Liver (tissue), 9 donors: ENCODE data around the gene MAP1LC3B. TPM values are rescaled to one million over a fixed set of nuclear protein-coding genes. Genes with fewer than 3 reads are reported as not detected.

Source experiments
- DNase-seq: peaks from one replicate; pipeline ENCODE4 v3.0.0-alpha.2; 2017; ENCODE audit warnings: low spot score
- H3K27ac ChIP-seq, 2 donors: one replicate each; pipeline ENCODE4 v1.7.0; 2013; ENCODE audit warnings: inconsistent platforms in 2 of 2, low read length in 2 of 2, control low read depth in 1 of 2, low read depth in 1 of 2, mild to moderate bottlenecking in 1 of 2
- H3K27me3 ChIP-seq, 4 donors: one replicate each; pipeline versions ENCODE4 v1.6.1 to v1.7.0; 2013; ENCODE audit warnings: low read length in 3 of 4, inconsistent platforms in 1 of 4, mild to moderate bottlenecking in 1 of 4, moderate library complexity in 1 of 4; ENCODE audit not compliant: control insufficient read depth in 4 of 4, insufficient read depth in 4 of 4
- H3K36me3 ChIP-seq, 4 donors: one replicate each; pipeline versions ENCODE4 v1.6.1 to v1.7.0; 2013; ENCODE audit warnings: low read length in 3 of 4, mild to moderate bottlenecking in 3 of 4, low read depth in 1 of 4, moderate library complexity in 1 of 4; ENCODE audit not compliant: control insufficient read depth in 4 of 4, insufficient read depth in 3 of 4
- H3K4me1 ChIP-seq, 4 donors: one replicate each; pipeline versions ENCODE4 v1.6.1 to v1.7.0; 2013; ENCODE audit warnings: low read length in 3 of 4, mild to moderate bottlenecking in 3 of 4, moderate library complexity in 1 of 4; ENCODE audit not compliant: control insufficient read depth in 4 of 4, insufficient read depth in 4 of 4
- H3K4me3 ChIP-seq, 3 donors: one replicate each; pipeline versions ENCODE4 v1.6.1 to v1.7.0; 2013; ENCODE audit warnings: low read length in 3 of 3, control low read depth in 1 of 3, low read depth in 1 of 3, mild to moderate bottlenecking in 1 of 3
- H3K9ac ChIP-seq, 2 donors: one replicate each; pipeline ENCODE4 v1.7.0; 2013; ENCODE audit warnings: low read length in 2 of 2, mild to moderate bottlenecking in 2 of 2, moderate library complexity in 2 of 2, control low read depth in 1 of 2, low read depth in 1 of 2
- H3K9me3 ChIP-seq, 4 donors: one replicate each; pipeline versions ENCODE4 v1.6.1 to v1.7.0; 2013; ENCODE audit warnings: low read length in 3 of 4; ENCODE audit not compliant: control insufficient read depth in 4 of 4
- EGR1 ChIP-seq, 2 donors: IDR thresholded peaks; 2 replicates each; pipeline ENCODE4 v1.6.1; 2016 to 2018; ENCODE audit warnings: antibody characterized with exemption in 2 of 2, low read depth in 2 of 2
- FOXA1 ChIP-seq: IDR thresholded peaks from 2 replicates; pipeline ENCODE4 v1.6.1; 2016; ENCODE audit warnings: antibody characterized with exemption
- FOXA2 ChIP-seq: IDR thresholded peaks from 2 replicates; pipeline ENCODE4 v1.6.1; 2016; ENCODE audit warnings: antibody characterized with exemption
- GABPA ChIP-seq, 2 donors: IDR thresholded peaks in 1 of 2; conservative IDR thresholded peaks in 1 of 2; 2 replicates each; pipeline ENCODE4 v1.6.1; 2016; ENCODE audit warnings: antibody characterized with exemption in 2 of 2, mild to moderate bottlenecking in 1 of 2, moderate library complexity in 1 of 2
- HNF4A ChIP-seq, 2 donors: conservative IDR thresholded peaks; 2 replicates each; pipeline ENCODE4 v1.6.1; 2016; ENCODE audit warnings: antibody characterized with exemption in 2 of 2, mild to moderate bottlenecking in 2 of 2
- HNF4G ChIP-seq: IDR thresholded peaks from 2 replicates; pipeline ENCODE4 v1.6.1; 2016; ENCODE audit warnings: antibody characterized with exemption
- JUND ChIP-seq, 2 donors: IDR thresholded peaks; 2 replicates each; pipeline ENCODE4 v1.6.1; 2016; ENCODE audit warnings: antibody characterized with exemption in 2 of 2
- NR2F2 ChIP-seq: IDR thresholded peaks from 2 replicates; pipeline ENCODE4 v1.6.1; 2016; ENCODE audit warnings: antibody characterized with exemption
- RAD21 ChIP-seq, 2 donors: IDR thresholded peaks; 2 replicates each; pipeline ENCODE4 v1.6.1; 2016; ENCODE audit warnings: antibody characterized with exemption in 2 of 2, mild to moderate bottlenecking in 2 of 2
- RXRA ChIP-seq, 2 donors: IDR thresholded peaks; 2 replicates each; pipeline ENCODE4 v1.6.1; 2017 to 2018; ENCODE audit warnings: antibody characterized with exemption in 2 of 2, mild to moderate bottlenecking in 1 of 2
- SP1 ChIP-seq: IDR thresholded peaks from 2 replicates; pipeline ENCODE4 v1.6.1; 2018; ENCODE audit warnings: antibody characterized with exemption, mild to moderate bottlenecking
- TAF1 ChIP-seq: conservative IDR thresholded peaks from 2 replicates; pipeline ENCODE4 v1.6.1; 2016; ENCODE audit warnings: antibody characterized with exemption, mild to moderate bottlenecking
- YY1 ChIP-seq: IDR thresholded peaks from 2 replicates; pipeline ENCODE4 v1.6.1; 2016; ENCODE audit warnings: antibody characterized with exemption, mild to moderate bottlenecking
- WGBS: extraction: QIAGEN DNeasy Blood & Tissue Kit; methylation state at CpG from one replicate; pipeline ENCODE4 v1.1.7; 2013; 5-methylcytosine and 5-hydroxymethylcytosine counted together
- polyA plus RNA-seq, 2 donors: library from polyadenylated mRNA; stranded (reverse) in 1 of 2; unstranded in 1 of 2; fragments of 200-250 nt in 1 of 2; fragments of >200 nt in 1 of 2; fragmentation: Nextera tagmentation in 1 of 2; extraction: Ambion mirVana in 1 of 2; gene quantifications; one replicate each; pipeline versions ENCODE4 v1.2.1 to v1.2.3, GENCODE V29; 2013 to 2015
- total RNA-seq, 2 donors: library from RNA; depleted of rRNA; stranded (reverse); fragments of >200 nt; gene quantifications; one replicate each; pipeline ENCODE4 v1.2.3, GENCODE V29; 2014
- TF ChIP-seq, protein P1 (sequence below): IDR thresholded peaks from 2 replicates; pipeline ENCODE4 v1.6.1; 2016; ENCODE audit warnings: antibody characterized with exemption
- TF ChIP-seq, protein P2 (sequence below): fragments of 150-350 bp; IDR thresholded peaks from 2 replicates; pipeline ENCODE4 v1.5.1; 2017; ENCODE audit warnings: improper control_type of control experiment, low read depth, low read length; ENCODE audit not compliant: missing input control
- TF ChIP-seq, protein P3 (sequence below): IDR thresholded peaks from 2 replicates; pipeline ENCODE4 v1.6.1; 2016; ENCODE audit warnings: antibody characterized with exemption, mild to moderate bottlenecking
- donor health status: healthy.
- donor health status: healthy.
- donor health status: healthy.
- donor health status: healthy.
- donor health status: healthy.

MAP1LC3B gene
- total and polyA plus RNA-seq, 4 donors = 10.3 to 36.3 (median 15.7) TPM

DNA sequence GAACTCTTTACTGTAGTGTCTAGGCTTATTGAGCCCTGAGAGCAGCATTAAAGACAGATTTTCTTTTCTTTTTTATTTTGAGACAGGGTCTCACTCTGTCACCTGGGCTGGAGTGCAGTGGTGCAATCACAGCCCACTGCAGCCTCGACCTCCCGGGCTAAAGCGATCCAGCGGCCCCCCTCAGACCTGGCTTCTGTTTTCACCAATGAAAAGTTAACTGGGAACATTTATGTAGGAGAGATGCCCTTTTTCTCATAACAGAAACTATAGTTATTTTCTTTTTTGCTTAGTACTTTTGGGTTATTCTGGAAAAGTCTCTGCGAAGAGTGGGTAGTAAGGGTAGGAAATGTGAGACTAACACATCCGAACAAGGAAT, 1.5 kb downstream of the MAP1LC3B start:
- no peak for TF ChIP-seq HNF4G
- Histone ChIP-seq H3K27me3 (no peaks in the 10 kb centered on the region), H3K9ac (peak overlapping the region; percentile 94 to 95), H3K4me1 (peaks cover 9 to 32% (median 18%) of the 10 kb centered on the region in 4 donors), H3K27ac (peak overlapping the region; percentile 88 to 97), H3K9me3 (no peaks in the 10 kb centered on the region), H3K36me3 (peaks cover under 1 to 8% (median 4%) of the 10 kb centered on the region in 4 donors), H3K4me3 (peak overlapping the region; percentile 95 to 96 (median 96))
- no peak for DNase-seq
- 89% methylated on average over 6 of the region's 6 CpGs for WGBS

DNA sequence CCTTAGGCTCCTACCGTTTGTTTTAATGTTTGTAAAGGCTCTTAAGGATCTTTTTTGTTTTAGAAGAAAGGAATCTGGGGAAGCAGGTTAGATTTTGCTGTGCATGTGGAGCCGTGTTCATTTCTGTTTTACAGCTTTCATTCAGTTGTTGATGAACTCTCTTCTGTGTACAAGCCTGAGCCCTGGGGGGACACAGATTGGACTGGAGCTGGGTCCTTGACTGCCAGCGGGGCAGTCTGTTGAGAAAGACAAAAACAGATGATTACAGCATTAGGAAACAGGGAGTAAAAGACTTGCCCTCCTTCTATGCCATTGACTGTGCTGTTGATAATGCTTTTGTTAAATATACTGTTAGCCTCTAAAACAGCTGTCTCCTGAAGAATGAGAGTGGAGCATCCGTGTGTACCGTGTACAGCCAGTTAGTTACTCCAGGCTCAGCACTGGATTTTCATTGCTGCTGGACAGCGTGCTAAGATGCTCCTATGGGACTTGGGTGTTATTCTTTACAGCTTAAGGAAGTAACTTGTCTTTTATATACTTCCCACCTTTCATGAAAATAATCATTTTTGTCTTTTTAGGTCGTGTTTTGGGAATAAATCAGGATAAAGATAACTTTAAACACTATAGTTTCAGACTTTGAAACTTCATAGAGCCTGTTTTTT, 3.2 kb downstream of the MAP1LC3B start:
- H3K4me3 ChIP-seq = no peak overlapping the region
- peaks cover 4 to 17% (median 13%) of the 10 kb centered on the region in 4 donors for H3K36me3 ChIP-seq
- 78% methylated on average over 7 of the region's 7 CpGs for WGBS
- peaks cover 6 to 24% (median 13%) of the 10 kb centered on the region in 4 donors for H3K4me1 ChIP-seq
- no peak overlapping the region for H3K9ac ChIP-seq
- H3K27me3 ChIP-seq = no peaks in the 10 kb centered on the region
- H3K27ac ChIP-seq = no peak overlapping the region
- H3K9me3 ChIP-seq = no peaks in the 10 kb centered on the region
- TF ChIP-seq, protein P1, sequence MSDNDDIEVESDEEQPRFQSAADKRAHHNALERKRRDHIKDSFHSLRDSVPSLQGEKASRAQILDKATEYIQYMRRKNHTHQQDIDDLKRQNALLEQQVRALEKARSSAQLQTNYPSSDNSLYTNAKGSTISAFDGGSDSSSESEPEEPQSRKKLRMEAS = no peak
- TF ChIP-seq NR2F2 = no peak
- no peak for TF ChIP-seq YY1
- TF ChIP-seq RXRA (IDR thresholded peaks at IDR 0.05) = no peak
- no peak for TF ChIP-seq FOXA1
- TF ChIP-seq RAD21 (IDR thresholded peaks at IDR 0.05) = no peak
- TF ChIP-seq EGR1 (IDR thresholded peaks at IDR 0.05; ENCODE audit: low read depth in 2 of 2) = no peak
- no peak for TF ChIP-seq HNF4A (conservative IDR thresholded peaks at IDR 0.05)
- no peak for TF ChIP-seq HNF4G
- no peak for DNase-seq

DNA sequence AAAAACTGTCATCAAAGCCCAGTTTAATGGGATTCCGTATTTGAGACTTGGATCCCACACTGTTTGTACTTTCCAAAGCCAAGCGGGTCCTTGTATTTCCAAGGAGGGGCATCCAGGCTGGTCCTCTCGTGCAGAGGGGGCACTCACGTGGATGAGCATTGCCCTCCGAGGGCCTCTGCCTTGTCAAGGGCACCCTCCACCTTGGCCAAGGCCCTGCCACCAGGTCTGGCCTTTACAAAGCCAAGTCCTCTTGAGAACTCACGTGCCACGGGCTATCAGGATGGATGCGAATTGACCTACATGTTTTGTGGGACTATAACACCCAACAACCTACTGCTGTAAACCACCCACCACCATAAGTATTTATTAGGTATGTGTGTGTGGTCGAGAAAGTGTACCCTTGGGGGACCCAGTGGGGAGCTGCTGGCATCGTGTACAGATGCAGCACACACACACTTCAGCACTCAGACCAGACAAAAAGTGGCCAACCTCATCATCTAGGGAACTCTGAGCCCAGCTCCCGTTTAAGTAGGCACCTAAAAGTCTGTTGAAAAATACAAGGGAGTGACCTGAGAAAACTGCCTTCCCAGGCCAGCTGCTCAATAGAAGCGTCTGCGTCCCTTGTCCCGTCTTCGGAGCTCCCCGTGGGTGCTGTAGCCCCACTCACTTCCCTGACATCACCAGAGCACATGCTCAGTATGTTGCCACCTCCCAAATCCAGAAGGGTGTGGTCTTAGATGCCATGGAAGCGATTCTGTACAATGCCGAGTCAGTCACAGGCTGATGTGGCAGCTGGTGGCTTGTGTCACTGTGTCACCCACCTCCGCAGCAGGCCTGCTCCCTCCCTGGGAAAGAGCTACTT, 12.9 kb downstream of the MAP1LC3B start:
- Histone ChIP-seq H3K36me3 (peaks cover 18 to 65% (median 38%) of the 10 kb centered on the region in 4 donors), H3K9me3 (no peaks in the 10 kb centered on the region), H3K9ac (no peak overlapping the region), H3K27ac (no peak overlapping the region), H3K27me3 (no peaks in the 10 kb centered on the region), H3K4me1 (no peaks in the 10 kb centered on the region), H3K4me3 (no peak overlapping the region)
- TF ChIP-seq, protein P2, sequence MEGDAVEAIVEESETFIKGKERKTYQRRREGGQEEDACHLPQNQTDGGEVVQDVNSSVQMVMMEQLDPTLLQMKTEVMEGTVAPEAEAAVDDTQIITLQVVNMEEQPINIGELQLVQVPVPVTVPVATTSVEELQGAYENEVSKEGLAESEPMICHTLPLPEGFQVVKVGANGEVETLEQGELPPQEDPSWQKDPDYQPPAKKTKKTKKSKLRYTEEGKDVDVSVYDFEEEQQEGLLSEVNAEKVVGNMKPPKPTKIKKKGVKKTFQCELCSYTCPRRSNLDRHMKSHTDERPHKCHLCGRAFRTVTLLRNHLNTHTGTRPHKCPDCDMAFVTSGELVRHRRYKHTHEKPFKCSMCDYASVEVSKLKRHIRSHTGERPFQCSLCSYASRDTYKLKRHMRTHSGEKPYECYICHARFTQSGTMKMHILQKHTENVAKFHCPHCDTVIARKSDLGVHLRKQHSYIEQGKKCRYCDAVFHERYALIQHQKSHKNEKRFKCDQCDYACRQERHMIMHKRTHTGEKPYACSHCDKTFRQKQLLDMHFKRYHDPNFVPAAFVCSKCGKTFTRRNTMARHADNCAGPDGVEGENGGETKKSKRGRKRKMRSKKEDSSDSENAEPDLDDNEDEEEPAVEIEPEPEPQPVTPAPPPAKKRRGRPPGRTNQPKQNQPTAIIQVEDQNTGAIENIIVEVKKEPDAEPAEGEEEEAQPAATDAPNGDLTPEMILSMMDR = no peak
- TF ChIP-seq RXRA (IDR thresholded peaks at IDR 0.05) = no peak
- no peak for TF ChIP-seq FOXA1
- TF ChIP-seq, protein P1 = no peak
- no peak for TF ChIP-seq GABPA (IDR thresholded peaks at IDR 0.05 in 1 of 2, conservative IDR thresholded peaks at IDR 0.05 in 1 of 2)
- no peak for TF ChIP-seq SP1
- no peak for TF ChIP-seq HNF4A (conservative IDR thresholded peaks at IDR 0.05)
- TF ChIP-seq TAF1 = no peak
- no peak for TF ChIP-seq FOXA2
- TF ChIP-seq, protein P3, sequence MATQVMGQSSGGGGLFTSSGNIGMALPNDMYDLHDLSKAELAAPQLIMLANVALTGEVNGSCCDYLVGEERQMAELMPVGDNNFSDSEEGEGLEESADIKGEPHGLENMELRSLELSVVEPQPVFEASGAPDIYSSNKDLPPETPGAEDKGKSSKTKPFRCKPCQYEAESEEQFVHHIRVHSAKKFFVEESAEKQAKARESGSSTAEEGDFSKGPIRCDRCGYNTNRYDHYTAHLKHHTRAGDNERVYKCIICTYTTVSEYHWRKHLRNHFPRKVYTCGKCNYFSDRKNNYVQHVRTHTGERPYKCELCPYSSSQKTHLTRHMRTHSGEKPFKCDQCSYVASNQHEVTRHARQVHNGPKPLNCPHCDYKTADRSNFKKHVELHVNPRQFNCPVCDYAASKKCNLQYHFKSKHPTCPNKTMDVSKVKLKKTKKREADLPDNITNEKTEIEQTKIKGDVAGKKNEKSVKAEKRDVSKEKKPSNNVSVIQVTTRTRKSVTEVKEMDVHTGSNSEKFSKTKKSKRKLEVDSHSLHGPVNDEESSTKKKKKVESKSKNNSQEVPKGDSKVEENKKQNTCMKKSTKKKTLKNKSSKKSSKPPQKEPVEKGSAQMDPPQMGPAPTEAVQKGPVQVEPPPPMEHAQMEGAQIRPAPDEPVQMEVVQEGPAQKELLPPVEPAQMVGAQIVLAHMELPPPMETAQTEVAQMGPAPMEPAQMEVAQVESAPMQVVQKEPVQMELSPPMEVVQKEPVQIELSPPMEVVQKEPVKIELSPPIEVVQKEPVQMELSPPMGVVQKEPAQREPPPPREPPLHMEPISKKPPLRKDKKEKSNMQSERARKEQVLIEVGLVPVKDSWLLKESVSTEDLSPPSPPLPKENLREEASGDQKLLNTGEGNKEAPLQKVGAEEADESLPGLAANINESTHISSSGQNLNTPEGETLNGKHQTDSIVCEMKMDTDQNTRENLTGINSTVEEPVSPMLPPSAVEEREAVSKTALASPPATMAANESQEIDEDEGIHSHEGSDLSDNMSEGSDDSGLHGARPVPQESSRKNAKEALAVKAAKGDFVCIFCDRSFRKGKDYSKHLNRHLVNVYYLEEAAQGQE = no peak
- no peak for TF ChIP-seq HNF4G
- no peak for TF ChIP-seq YY1
- TF ChIP-seq JUND (IDR thresholded peaks at IDR 0.05) = no peak
- TF ChIP-seq EGR1 (IDR thresholded peaks at IDR 0.05; ENCODE audit: low read depth in 2 of 2) = no peak
- no peak for DNase-seq
- WGBS = 94% methylated on average over 19 of the region's 19 CpGs
